Neutrophil (primary cell): ENCODE data around the gene CRADD.

Experiments
- H3K27ac ChIP-seq: fragments of 200-600 bp; sonication (generic); 2 replicates; pipeline ENCODE4 v1.5.1; 2016; ENCODE audit warnings: mild to moderate bottlenecking, moderate library complexity
- H3K27me3 ChIP-seq: fragments of 200-600 bp; sonication (generic); 2 replicates; pipeline ENCODE4 v1.6.0; 2016; ENCODE audit warnings: mild to moderate bottlenecking
- H3K36me3 ChIP-seq: fragments of 200-600 bp; sonication (generic); 2 replicates; pipeline ENCODE4 v1.5.1; 2017
- H3K4me1 ChIP-seq, 2 experiments: fragments of 200-600 bp in 1 of 2; sonication (generic) in 1 of 2; 1 replicate in 1 of 2; 2 replicates in 1 of 2; pipeline versions ENCODE4 v1.5.1 to v1.6.1; 2013 to 2016; ENCODE audit warnings: low read depth in 1 of 2, low read length in 1 of 2, mild to moderate bottlenecking in 1 of 2, moderate library complexity in 1 of 2; ENCODE audit not compliant: control insufficient read depth in 1 of 2, insufficient read depth in 1 of 2
- H3K4me3 ChIP-seq, 2 experiments: fragments of 200-600 bp in 1 of 2; sonication (generic) in 1 of 2; 1 replicate in 1 of 2; 2 replicates in 1 of 2; pipeline ENCODE4 v1.5.1; 2013 to 2016; ENCODE audit warnings: low read depth in 1 of 2, low read length in 1 of 2, mild to moderate bottlenecking in 1 of 2, moderate library complexity in 1 of 2
- H3K9me3 ChIP-seq: fragments of 200-600 bp; sonication (generic); 2 replicates; pipeline ENCODE4 v1.5.1; 2016
- CTCF ChIP-seq: fragments of 200-600 bp; sonication (generic); IDR thresholded peaks from 2 replicates; pipeline ENCODE4 v1.5.1; 2016; ENCODE audit warnings: antibody characterized with exemption

CRADD gene

GRCh38 chr12:93677195-93678064 is at the start of gene CRADD:
Gene CRADD, plus strand, starts transcription at chr12:93677375.
- no peaks in the 10 kb centered on the region for H3K27me3 ChIP-seq
- peak within 1 kb of the TSS; percentile 96 for H3K27ac ChIP-seq
- peaks cover 20 to 21% of the 10 kb centered on the region in 2 experiments for H3K4me1 ChIP-seq
- H3K36me3 ChIP-seq = no peaks in the 10 kb centered on the region
- H3K4me3 ChIP-seq = peak within 1 kb of the TSS; percentile 80 to 97
- TF ChIP-seq CTCF = peak; percentile 36
- no peaks in the 10 kb centered on the region for H3K9me3 ChIP-seq

- Histone ChIP-seq H3K27me3 (no peaks in the 10 kb centered on the region), H3K36me3 (no peaks in the 10 kb centered on the region), H3K9me3 (no peaks in the 10 kb centered on the region), H3K4me3 (no peak overlapping the region), H3K4me1 (no peaks in the 10 kb centered on the region), H3K27ac (no peak overlapping the region)
- TF ChIP-seq CTCF = no peak
Observed at GRCh38 chr12:93632383-93632782, 44.8 kb upstream of the CRADD start.

- no peak overlapping the region for H3K4me3 ChIP-seq
- TF ChIP-seq CTCF = no peak
- no peak overlapping the region for H3K27ac ChIP-seq
- no peaks in the 10 kb centered on the region for H3K9me3 ChIP-seq
- H3K36me3 ChIP-seq = no peaks in the 10 kb centered on the region
- H3K4me1 ChIP-seq = no peaks in the 10 kb centered on the region
- peaks cover 9% of the 10 kb centered on the region for H3K27me3 ChIP-seq
Observed at GRCh38 chr12:93634416-93634815, 42.8 kb upstream of the CRADD start.

GRCh38 chr12:93636708-93637107 is 40.5 kb upstream of the CRADD start:
- Histone ChIP-seq H3K4me1 (no peaks in the 10 kb centered on the region), H3K9me3 (no peaks in the 10 kb centered on the region), H3K27ac (no peak overlapping the region), H3K27me3 (peaks cover 11% of the 10 kb centered on the region), H3K36me3 (no peaks in the 10 kb centered on the region), H3K4me3 (no peak overlapping the region)
- no peak for TF ChIP-seq CTCF

- Histone ChIP-seq H3K4me3 (no peak overlapping the region), H3K36me3 (no peaks in the 10 kb centered on the region), H3K27me3 (peaks cover 11% of the 10 kb centered on the region), H3K4me1 (no peaks in the 10 kb centered on the region), H3K27ac (no peak overlapping the region), H3K9me3 (no peaks in the 10 kb centered on the region)
- no peak for TF ChIP-seq CTCF
Observed at GRCh38 chr12:93638095-93638494, 39.1 kb upstream of the CRADD start.
